HTR-8/SVneo (cell line): Measurements from ENCODE around the gene ASRGL1.
"Not testable (repeated sequence)": the region's sequence is repeated elsewhere in the genome, so short reads cannot be mapped to it uniquely, and the experiment has no call there.

Experiments used
- DNase-seq: peaks from one replicate; pipeline ENCODE4 v3.0.0; 2011; ENCODE audit warnings: low spot score, mixed read lengths; ENCODE audit not compliant: insufficient read length
- FAIRE-seq: peaks from 2 replicates; lab custom pipeline; 2011; peaks lifted over from hg19 to GRCh38; lab: Jason Lieb, UNC

ASRGL1 gene

GRCh38 chr11:62345861-62346260 lies 8.6 kb downstream of the ASRGL1 start:
- DNase-seq (no peak), FAIRE-seq (no peak)

GRCh38 chr11:62352355-62353336 lies 15.4 kb downstream of the ASRGL1 start:
- FAIRE-seq, result no peak
- DNase-seq, result no peak

- DNase-seq, result no peak
These were observed 16.6 kb downstream of the ASRGL1 start for GRCh38 chr11:62353841-62354240.

DNA sequence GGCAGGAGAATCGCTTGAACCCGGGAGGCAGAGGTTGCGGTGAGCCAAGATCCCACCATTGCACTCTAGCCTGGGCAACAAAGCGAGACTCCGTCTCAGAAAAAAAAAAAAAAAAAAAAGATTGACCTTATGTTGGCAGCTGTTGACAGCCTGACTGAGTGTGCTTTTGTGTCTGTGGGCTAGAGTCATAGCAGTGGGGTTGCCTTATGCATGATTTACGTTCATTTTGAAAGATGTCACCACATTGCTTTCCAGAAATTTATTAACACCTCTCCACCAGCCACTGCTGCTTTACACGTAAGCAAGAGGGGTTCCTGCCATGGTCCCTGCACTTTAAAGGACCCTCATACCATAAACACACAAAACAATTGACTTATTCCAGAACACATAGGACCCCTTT lies 21.0 kb downstream of the ASRGL1 start:
- FAIRE-seq (no peak), DNase-seq (no peak)

More at GRCh38 chr11:62353841-62354240, 16.6 kb downstream of the ASRGL1 start:
- no peak for FAIRE-seq

- no peak for FAIRE-seq
These were observed 22.2 kb downstream of the ASRGL1 start for GRCh38 chr11:62359475-62359874.

DNA sequence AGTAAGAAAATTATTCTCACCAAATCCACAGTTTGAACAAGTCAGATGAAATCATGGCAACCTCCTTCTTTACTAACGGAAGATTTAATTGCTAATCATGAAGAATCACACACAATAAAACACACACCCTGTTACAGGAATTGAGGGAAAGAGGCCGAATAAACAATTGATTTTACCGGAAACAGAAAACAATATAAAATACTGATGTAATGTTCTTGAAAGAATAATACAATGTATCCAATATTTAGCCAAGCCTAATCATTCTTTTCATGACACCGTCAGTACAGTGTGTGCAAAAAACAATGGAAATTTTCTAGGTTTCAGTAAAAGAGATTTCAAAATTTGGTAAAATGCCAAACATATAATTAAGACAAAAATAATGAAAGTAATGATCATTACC lies 23.4 kb downstream of the ASRGL1 start:
- DNase-seq (no peak), FAIRE-seq (no peak)

More at GRCh38 chr11:62359475-62359874, 22.2 kb downstream of the ASRGL1 start:
- DNase-seq, result no peak

DNA sequence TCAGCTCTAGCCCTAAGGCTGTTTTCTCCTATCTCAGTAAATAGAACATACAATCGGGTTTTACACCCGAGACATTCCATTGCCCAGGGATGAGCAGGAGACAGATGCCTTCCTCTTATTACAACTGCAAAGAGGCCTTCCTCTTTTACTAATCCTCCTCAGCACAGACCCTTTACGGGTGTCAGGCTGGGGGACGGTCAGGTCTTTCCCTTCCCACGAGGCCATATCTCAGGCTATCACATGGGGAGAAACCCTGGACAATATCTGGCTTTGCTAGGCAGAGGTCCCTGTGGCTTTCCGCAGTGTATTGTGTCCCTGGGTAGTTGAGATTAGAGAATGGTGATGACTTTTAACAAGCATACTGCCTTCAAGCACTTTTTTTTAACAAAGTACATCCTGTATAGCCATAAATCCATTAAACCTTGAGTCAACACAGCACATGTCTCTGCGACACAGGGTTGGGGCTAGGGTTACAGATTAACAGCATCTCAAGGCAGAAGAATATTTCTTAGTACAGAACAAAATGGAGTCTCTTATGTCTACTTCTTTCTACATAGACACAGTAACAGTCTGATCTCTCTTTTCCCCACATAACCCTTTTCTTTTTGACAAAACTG lies 31.7 kb downstream of the ASRGL1 start:
- FAIRE-seq, DNase-seq: not testable (repeated sequence)

DNA sequence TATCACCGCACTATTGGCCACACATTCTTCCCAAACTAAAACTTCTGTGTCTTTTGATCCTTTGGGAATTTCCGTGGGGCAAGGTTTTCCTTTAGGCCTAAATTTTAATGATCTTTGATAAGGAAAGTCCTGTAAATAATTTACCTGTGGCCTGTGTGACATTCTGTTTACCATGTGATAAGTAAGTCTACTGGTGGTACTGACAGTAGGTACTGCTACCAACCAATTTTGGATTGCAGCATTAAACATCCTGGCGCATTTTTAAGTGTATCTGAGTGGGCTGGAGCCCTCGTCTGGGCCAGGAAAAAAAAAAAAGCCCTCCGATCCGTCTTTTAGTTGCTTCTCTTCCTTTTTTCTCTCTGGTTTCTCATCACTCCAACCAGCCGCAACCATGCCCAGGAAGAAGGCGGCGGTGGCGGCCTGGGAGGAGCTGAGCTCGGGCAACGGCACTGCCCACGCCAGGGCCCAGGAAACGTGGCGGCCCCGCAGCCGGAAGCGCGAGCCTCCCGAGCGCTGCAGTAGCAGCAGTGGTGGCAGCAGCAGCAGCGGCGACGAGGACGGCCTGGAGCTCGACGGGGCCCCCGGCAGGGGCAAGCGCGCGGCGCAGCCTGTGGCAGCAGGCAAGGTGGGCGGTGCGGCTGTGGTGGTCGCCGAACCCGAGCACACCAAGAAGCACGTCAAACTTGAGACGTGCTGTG lies 33.6 kb downstream of the ASRGL1 start:
- no peak for FAIRE-seq

GRCh38 chr11:62372871-62373270 lies 35.6 kb downstream of the ASRGL1 start:
- FAIRE-seq (no peak), DNase-seq (no peak)

More for the DNA sequence above, 33.6 kb downstream of the ASRGL1 start:
- DNase-seq, result no peak

- DNase-seq (no peak), FAIRE-seq (no peak)
These were observed 36.3 kb downstream of the ASRGL1 start for GRCh38 chr11:62373464-62374119.

GRCh38 chr11:62374801-62375200 lies 37.6 kb downstream of the ASRGL1 start:
- DNase-seq (no peak), FAIRE-seq (no peak)

DNA sequence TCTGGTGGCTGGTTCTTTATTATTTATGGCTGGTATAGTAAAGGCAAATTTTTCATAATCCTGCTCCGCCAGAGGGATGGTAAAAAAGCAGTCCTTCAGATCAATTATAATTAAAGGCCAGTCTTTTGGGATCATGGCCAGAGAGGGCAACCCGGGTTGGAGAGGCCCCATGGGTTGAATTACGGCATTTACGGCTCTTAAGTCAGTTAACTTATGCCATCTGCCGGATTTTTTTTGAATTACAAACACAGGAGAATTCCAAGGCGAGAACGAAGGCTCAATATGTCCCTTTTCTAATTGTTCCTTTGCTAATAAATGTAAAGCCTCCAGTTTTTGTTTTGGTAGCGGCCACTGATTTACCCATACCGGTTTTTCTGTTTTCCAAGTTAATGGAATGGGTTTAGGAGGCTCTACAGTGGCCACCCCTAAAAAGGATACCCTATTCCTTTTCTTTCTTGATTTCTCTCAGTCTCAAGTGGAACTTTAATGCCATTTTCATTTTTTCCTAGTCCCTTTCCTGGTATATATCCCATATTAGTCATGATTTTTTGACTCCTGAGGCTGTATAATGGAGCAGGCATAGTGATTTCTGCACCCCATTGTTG lies 41.3 kb downstream of the ASRGL1 start:
- FAIRE-seq, DNase-seq: not testable (repeated sequence)

- FAIRE-seq, DNase-seq: not testable (repeated sequence)
These were observed 42.3 kb downstream of the ASRGL1 start for GRCh38 chr11:62379586-62379985.

- DNase-seq, result peak; percentile 34
- not testable (repeated sequence) for FAIRE-seq
These were observed 43.6 kb downstream of the ASRGL1 start for GRCh38 chr11:62380821-62381245.

GRCh38 chr11:62383822-62384221 lies 46.6 kb downstream of the ASRGL1 start:
- no peak for FAIRE-seq
- no peak for DNase-seq

GRCh38 chr11:62386083-62386482 lies 48.8 kb downstream of the ASRGL1 start:
- DNase-seq, FAIRE-seq: not testable (repeated sequence)

GRCh38 chr11:62387381-62387780 lies 50.1 kb downstream of the ASRGL1 start:
- FAIRE-seq, result no peak
- no peak for DNase-seq

- DNase-seq (no peak), FAIRE-seq (no peak)
These were observed 51.8 kb downstream of the ASRGL1 start for GRCh38 chr11:62388999-62389398.

DNA sequence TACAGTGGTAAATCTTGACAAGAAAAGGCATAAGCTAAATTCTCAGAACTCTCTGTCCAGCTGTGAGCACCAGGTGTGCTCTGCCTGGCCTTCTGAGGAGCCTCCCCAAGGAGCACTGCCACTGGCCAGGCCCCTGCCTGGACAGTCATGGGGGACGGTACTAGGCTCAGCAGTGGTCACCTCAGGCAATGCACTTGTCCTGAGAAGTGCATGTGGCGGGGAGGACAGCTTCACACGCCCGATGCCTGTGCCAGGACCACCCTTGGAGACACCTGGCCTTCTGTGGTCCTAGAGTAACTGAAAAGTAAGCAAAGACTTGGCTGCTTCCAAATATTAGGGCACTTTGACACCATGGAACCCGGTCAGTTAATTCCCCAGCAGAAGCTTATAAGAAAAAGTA lies 53.0 kb downstream of the ASRGL1 start:
- FAIRE-seq, result no peak
- DNase-seq, result no peak

GRCh38 chr11:62390722-62391121 lies 53.5 kb downstream of the ASRGL1 start:
- no peak for FAIRE-seq

More at GRCh38 chr11:62390722-62391121, 53.5 kb downstream of the ASRGL1 start:
- DNase-seq, result no peak
